Kidney glomerular epithelial cell (primary cell): ENCODE measurements around the gene CRTC3.
"Not testable (repeated sequence)": the region's sequence is repeated elsewhere in the genome, so short reads cannot be mapped to it uniquely, and the experiment has no call there.

Source experiments
- DNase-seq: peaks from one replicate; lab custom pipeline; 2025; lab: John Stamatoyannopoulos, UW

Gene CRTC3, protein sequence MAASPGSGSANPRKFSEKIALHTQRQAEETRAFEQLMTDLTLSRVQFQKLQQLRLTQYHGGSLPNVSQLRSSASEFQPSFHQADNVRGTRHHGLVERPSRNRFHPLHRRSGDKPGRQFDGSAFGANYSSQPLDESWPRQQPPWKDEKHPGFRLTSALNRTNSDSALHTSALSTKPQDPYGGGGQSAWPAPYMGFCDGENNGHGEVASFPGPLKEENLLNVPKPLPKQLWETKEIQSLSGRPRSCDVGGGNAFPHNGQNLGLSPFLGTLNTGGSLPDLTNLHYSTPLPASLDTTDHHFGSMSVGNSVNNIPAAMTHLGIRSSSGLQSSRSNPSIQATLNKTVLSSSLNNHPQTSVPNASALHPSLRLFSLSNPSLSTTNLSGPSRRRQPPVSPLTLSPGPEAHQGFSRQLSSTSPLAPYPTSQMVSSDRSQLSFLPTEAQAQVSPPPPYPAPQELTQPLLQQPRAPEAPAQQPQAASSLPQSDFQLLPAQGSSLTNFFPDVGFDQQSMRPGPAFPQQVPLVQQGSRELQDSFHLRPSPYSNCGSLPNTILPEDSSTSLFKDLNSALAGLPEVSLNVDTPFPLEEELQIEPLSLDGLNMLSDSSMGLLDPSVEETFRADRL

DNA sequence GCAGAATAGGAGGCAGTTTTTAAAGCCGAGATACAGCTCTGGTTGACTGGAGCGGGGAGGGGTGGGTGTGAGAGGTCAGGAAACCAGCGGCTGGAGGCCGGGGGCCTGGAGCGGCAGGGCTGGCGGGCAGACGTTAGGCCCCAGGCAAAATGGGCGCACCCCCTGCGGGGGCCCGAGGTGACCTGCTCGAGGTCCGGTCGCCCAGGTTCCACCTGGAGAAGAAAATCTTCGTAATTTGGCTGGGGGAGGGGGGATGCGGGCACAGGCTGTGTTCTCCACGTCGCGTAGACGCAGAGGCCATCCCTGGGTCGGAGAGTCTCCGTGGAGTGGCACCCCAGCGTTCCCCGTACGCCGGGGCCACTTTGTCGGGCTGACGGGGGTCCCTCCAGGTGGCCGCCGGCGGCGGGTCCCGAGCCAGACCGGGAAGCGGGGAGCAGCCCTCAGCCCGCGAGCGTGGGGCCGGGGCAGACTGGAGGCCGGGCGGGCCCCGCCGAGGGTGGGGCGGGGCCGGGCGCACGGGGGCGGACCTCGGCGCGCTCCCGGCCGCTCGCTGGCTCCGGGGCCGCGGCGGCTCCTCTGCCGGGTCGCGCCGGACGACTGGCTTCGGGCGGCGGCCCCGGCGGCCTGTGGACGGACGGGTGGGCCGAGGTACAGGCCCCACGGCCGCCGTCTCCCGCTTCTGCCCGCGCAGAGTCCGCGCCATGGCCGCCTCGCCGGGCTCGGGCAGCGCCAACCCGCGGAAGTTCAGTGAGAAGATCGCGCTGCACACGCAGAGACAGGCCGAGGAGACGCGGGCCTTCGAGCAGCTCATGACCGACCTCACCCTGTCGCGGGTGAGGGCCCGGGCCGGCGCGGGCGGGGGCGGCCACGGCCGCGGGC lies at the start of gene CRTC3:
Gene CRTC3, plus strand, starts transcription at position 553 of the 879 bp plus-strand sequence. Its CDS starts 149 bp downstream, at position 702.
- DNase-seq = peak; percentile 29

DNA sequence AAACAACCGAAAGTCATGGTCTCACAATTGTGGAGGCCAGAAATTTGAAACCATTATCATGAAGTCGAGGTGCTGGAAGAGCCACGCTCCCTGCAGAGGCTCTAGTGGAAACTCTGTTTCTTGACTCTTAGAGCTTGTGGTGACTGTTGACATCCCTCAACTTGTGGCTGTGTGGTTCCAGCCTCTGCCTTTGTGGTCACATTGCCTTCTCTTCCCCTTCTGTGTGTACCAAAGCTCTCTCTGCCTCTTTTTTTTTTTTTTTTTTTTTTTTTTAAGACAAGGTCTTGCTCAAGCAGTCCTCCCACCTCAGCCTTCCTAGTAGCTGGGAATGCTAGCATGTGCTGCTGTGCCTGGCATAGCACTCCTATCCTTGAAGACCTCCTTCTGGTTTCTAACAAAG lies 48.7 kb upstream of the CRTC3 start:
- no peak for DNase-seq

DNA sequence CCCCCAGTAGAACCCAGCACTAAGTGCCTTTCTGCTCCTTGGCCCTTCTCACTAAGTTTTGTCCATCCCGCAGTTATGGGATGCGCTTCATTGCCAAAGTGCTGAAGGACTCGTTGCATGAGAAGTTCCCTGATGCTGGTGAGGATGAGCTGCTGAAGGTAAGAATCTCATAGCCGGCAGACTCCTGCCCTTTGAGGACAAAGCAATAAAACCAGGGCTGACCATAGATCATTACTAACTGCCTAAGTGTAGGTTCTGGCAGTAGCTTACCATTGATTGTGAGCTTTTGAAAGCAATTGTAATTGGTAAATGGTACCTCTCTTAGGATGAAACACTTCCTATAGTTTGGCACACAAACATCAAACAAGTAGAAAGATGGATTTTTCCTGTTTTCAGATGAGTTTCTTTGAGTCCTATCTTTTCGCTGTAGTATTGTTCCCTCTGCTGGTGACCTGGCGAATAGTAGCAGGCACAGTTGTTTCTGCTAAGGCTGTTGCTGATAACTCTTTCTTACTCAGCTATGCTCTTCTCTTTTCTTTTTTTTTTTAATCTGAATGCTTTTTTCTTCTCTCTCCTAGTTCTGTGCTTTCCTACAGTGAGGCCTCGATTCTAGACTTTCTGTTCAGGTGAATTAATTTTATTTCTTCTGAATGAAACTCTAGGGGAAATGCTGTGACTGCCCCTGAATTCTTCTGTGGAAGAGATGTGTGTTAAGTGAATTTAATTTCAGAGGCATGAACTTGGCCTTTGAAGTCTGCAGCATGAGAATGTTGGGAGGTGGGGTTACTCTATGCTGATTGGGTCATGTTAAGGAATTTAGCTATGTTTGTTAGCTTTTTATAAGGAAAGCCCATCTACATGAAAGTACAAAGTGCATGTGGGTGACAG lies 47.4 kb upstream of the CRTC3 start:
- peak; percentile 25 for DNase-seq

- DNase-seq = no peak
Measured at GRCh38 chr15:90483012-90483307, 46.8 kb upstream of the CRTC3 start.

- DNase-seq = no peak
Measured at GRCh38 chr15:90483637-90484036, 46.1 kb upstream of the CRTC3 start.

DNA sequence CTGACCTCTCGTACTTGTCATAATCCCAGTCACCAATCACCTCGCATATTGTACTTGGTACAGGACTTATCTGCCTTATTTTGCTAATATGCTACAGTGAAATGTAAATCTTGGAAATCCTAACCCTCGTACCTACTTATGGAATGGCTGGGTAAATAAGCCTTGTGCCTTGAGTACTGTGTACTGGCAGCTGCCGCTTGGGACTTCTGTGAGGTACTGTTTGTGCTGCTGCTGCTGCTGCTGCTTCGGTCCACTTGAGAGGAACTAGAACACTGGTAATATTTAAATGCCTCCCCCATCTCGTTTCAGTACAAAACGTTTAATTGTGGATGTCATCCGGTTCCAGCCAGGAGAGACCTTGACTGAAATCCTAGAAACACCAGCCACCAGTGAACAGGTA lies 42.5 kb upstream of the CRTC3 start:
- no peak for DNase-seq

DNA sequence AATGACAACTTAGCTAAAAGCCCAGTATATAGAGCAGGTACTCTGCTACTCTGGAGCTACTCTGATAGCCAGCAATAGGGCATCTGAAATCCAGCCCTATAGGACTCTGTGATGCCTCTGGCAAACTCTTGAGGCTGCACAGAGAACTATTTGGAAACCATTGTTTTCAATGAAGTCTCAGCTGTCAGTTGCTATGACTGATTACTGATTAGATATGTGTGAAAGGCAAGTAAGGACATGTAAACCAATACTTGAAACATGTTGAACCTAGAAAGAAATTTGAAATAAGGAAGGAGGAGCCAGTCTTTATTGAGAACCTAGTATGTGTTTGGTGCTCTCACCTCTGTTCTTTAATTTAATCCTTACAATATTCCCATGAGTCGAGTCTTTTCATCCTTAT lies 40.2 kb upstream of the CRTC3 start:
- no peak for DNase-seq

DNA sequence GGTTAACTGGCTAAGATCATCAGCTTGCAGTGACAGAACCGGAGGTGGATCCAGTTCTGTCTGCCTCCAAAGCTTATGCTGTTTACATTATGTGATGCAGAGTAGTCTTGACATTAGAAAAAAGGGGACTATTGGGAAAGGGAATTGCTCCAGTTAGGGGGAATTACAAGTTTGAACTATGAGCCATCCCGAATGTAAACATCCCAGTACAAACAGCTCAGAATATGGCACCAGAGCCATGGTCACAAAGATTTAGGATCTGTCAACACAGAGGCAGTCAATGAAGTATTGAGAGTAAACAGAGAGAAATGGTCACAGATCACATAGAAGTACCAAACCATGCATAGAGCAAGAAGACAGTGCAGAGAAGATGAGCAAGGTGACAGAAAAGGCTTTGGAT lies 39.8 kb upstream of the CRTC3 start:
- no peak for DNase-seq

DNA sequence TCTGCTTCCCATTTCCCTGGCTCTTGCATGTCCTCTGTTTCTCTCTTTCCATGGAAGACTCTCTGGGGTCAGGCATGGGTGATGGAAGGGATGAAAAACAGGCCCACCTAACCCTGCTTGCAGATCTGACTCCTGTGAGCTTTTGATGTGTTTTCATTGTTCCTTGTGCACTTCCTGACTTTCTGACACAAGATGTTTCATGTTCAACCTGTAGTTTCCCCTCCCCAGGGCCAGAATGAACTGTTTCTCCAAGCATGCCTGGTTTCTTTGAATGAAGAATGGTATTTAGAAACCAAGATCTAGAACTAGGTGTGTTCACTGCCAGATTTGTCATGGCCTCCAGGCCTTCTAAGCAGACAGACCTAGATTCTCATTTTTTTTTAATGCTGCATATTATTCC lies 36.1 kb upstream of the CRTC3 start:
- DNase-seq = no peak

DNA sequence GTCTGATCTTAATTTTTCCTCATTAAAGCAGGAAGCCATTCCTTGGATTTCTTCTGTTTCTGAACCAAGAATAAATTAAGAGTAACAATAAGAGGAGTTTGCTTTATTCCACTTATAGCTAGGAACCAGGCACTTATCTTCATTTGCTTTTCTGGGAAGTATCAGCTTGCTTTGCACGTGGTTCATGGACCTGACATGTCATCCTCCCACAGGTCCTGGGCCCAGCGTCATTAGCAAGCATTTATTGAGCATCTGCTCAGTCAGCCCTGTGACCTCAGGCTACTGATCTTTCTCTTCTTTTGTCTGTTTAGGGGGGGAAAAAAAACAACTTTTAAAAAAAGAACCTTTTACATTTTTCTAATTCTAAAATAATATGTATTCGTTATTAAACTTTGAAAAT lies 34.7 kb upstream of the CRTC3 start:
- DNase-seq = no peak

DNA sequence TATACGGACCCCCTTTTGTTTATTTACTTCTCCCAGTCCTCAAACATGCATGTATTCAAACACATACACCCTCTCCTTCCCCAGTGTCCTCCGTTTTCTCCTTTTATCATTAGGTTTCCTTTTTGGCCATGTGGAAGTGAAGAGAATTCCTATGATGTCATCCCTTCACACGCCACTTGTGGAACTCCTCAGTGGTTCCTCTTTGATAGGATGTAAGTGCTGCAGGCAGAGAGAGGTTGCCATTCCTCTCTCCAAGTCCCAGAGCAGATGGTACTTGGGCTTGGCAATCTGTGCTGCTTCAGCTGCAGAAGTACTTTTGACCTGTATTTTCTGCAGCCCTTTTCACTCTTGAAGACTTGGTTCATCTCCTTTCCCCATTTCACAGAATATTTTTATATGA lies 32.9 kb upstream of the CRTC3 start:
- no peak for DNase-seq

GRCh38 chr15:90497376-90497775 lies 32.3 kb upstream of the CRTC3 start:
- no peak for DNase-seq

- no peak for DNase-seq
Measured at GRCh38 chr15:90497912-90498311, 31.8 kb upstream of the CRTC3 start.

- no peak for DNase-seq
Measured at GRCh38 chr15:90500171-90500570, 29.6 kb upstream of the CRTC3 start.

DNA sequence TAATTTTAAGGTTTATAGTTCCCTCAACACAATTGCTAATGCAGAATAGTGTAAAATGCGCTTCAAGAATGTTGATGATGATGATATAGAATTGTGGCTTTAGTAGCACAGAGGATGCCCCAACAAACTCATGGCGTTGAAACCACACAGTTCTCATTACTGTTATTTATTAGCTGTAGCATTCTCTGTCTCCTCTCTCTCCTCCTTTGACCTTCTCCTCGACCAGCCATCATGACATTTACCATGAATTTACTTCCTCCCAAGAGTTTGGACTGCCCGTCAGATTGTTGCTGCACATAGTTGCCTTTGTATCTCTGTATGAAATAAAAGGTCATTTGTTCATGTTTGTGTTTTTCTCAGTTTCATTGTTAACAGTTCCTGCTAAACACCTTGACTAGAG lies 27.8 kb upstream of the CRTC3 start:
- no peak for DNase-seq

DNA sequence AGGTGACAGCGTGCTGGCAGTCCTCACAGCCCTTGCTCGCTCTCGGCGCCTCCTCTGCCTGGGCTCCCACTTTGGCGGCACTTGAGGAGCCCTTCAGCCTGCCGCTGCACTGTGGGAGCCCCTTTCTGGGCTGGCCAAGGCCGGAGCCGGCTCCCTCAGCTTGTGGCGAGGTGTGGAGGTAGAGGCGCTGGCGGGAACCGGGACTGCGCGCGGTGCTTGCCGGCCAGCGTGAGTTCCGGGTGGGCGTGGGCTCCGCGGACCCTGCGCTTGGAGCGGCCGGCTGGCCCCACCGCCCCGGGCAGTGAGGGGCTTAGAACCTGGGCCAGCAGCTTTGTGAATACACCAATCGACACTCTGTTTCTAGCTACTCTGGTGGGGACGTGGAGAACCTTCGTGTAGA lies 18.9 kb upstream of the CRTC3 start:
- DNase-seq = not testable (repeated sequence)

DNA sequence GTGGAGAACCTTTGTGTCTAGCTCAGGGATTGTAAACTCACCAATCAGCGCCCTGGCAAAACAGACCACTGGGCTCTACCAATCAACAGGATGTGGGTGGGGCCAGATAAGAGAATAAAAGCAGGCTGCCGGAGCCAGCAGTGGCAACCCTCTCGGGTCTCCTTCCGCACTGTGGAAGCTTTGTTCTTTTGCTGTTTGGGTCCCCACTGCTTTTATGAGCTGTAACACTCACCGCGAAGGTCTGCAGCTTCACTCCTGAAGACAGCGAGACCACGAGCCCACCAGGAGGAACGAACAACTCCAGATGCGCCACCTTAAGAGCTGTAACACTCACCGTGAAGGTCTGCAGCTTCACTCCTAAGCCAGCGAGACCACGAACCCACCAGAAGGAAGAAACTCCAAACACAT lies 18.5 kb upstream of the CRTC3 start:
- not testable (repeated sequence) for DNase-seq

DNA sequence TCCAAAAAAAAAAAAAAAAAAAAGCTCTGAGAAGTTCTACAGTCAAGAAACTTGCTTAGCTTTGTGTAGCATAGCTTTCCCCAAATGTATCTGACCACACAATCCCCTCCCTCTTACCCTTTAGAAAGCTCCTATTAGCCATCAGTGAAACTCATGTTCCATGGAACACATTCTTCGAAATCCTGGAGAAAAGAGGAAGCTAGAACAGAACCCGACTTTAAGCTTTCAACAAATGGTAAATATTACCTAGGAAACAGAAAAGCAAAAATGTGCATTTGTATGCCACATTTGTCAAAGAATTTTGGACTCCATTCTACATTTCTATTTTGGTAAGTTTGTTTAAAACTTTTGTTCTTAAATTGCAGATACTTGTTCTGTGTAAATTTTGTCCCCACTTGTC lies 17.4 kb upstream of the CRTC3 start:
- no peak for DNase-seq

DNA sequence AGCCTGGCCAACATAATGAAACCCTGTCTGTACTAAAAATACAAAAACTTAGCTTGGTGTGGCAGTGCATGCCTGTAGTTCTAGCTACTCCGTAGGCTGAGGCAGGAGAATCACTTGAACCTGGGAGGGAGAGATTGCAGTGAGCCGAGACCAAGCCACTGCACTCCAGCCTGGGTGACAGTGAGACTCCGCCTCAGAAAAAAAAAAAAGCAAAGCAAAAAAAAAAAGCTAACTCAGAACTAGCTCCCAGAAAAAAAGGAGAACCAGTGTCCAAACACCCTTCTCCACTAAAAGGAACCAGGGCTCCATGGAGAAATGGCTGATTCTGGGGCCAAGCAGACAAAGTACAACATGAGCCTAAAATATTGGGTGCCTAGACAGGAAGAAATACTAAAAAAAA lies 16.7 kb upstream of the CRTC3 start:
- DNase-seq = no peak

DNA sequence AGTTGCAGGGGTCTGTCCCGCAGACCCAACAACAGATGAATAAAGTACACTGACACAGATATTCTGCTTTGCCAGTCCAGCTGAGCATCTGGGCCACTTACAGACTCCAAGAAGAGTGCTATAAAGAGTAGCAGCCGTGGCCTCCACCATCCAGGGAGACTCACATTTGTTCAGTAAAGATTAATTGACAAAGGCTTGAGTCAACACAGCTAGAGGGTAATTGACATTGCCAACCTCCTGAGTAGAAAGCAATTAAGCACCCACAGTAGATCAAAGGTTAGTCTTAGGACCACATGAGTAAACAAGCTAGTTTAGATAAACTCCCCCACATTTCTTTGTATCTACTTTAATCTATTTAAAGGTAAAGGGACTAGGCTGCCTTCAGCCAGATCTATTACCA lies 16.3 kb upstream of the CRTC3 start:
- DNase-seq = no peak

DNA sequence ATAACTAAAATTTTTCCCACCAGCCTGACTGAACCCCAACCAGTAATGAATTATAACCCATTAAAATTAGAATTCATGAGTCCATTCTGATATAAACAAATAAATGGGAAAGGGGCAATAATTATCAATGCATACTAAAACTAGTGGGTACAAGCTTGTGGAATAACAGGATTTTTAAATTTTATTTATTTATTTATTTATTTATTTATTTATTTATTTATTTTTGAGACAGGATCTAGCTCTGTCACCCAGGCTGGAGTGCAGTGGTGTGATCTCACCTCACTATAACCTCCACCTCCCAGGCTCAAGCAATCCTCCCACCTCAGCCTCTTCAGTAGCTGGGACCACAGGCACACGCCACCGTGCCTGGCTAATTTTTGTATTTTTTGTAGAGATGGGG lies 15.8 kb upstream of the CRTC3 start:
- DNase-seq = not testable (repeated sequence)

GRCh38 chr15:90519688-90520087 lies 10.0 kb upstream of the CRTC3 start:
- no peak for DNase-seq
